Ascending aorta (tissue), 2 donors: Measurements from ENCODE around the gene VSIR. TPM values are rescaled to one million over a fixed set of nuclear protein-coding genes. Genes with fewer than 3 reads are reported as not detected.

Experiments used
- DNase-seq, 2 donors: peaks; one replicate each; pipeline ENCODE4 v3.0.0-alpha.2; 2019; ENCODE audit warnings: low spot score in 2 of 2
- H3K27ac ChIP-seq, 2 donors: fragments of 200-600 bp; sonication (generic); one replicate each; pipeline ENCODE4 v1.5.1; 2016 to 2017; ENCODE audit warnings: mild to moderate bottlenecking in 1 of 2
- H3K27me3 ChIP-seq: fragments of 200-600 bp; sonication (generic); one replicate; pipeline ENCODE4 v1.5.1; 2017
- H3K36me3 ChIP-seq, 2 donors: fragments of 200-600 bp; sonication (generic); one replicate each; pipeline ENCODE4 v1.5.1; 2016
- H3K4me1 ChIP-seq, 2 donors: fragments of 200-600 bp; sonication (generic); one replicate each; pipeline ENCODE4 v1.5.1; 2016 to 2017; ENCODE audit warnings: mild to moderate bottlenecking in 1 of 2
- H3K4me3 ChIP-seq, 2 donors: fragments of 200-600 bp; sonication (generic); one replicate each; pipeline ENCODE4 v1.5.1; 2016 to 2017; ENCODE audit warnings: mild to moderate bottlenecking in 1 of 2
- H3K9me3 ChIP-seq, 2 donors: fragments of 200-600 bp; sonication (generic); one replicate each; pipeline ENCODE4 v1.5.1; 2016
- intact Hi-C: fragments of 100-400 bp; cut with DNase I; formaldehyde crosslinking; loops from one replicate; pipeline ENCODE4 v1.15.1; 2023
- total RNA-seq: library from RNA; depleted of rRNA; stranded (reverse); fragments of >200 nt; gene quantifications from one replicate; pipeline ENCODE4 v1.1.0, GENCODE V29; 2016
- TF ChIP-seq, protein P1 (sequence below), 3 experiments: fragments of 200-600 bp in 2 of 3; fragments of 450-650 bp in 1 of 3; sonication (generic) in 2 of 3; IDR thresholded peaks; one replicate each; pipeline ENCODE4 v1.5.1; 2016 to 2019; ENCODE audit warnings: antibody characterized with exemption in 3 of 3, mild to moderate bottlenecking in 1 of 3, moderate library complexity in 1 of 3

Gene VSIR
- total RNA-seq, 1 donor from 2014 or later: 193 TPM

DNA sequence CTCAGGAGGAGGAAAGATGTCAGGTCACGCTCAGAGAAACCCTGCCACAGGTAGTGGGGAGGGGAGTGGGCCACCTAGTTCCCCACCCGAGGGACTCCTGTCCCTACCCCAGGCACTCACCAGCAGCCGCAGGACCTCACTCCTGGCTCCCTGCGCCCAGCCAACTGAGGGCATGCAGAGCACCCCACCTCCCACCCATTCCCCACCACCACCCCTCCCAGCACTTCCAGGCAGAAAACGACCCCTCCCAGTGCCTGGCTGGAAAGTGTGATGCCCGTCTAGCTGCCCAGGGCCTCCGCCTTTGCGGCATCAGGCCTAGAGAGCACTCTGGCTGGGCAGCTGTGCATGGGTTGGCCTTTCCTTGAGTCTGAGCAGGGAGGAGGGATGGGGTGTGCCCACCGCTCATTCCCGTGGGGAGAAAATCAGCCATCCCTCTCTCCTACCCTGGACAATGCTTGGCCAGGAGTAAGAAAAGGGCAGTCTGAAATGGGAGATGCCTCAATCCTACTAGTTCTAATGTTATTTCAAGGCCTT, 55.1 kb downstream of the VSIR start:
- peaks cover 16 to 40% of the 10 kb centered on the region in 2 donors for H3K4me1 ChIP-seq
- no peaks in the 10 kb centered on the region for H3K9me3 ChIP-seq
- intact Hi-C loops: loop anchor here (10.0 kb wide), 1 partner anchor 177 kb away; no protein-coding TSS in a partner anchor
- H3K4me3 ChIP-seq: no peak overlapping the region
- H3K36me3 ChIP-seq: no peaks in the 10 kb centered on the region
- no peak for DNase-seq
- TF ChIP-seq, protein P1, sequence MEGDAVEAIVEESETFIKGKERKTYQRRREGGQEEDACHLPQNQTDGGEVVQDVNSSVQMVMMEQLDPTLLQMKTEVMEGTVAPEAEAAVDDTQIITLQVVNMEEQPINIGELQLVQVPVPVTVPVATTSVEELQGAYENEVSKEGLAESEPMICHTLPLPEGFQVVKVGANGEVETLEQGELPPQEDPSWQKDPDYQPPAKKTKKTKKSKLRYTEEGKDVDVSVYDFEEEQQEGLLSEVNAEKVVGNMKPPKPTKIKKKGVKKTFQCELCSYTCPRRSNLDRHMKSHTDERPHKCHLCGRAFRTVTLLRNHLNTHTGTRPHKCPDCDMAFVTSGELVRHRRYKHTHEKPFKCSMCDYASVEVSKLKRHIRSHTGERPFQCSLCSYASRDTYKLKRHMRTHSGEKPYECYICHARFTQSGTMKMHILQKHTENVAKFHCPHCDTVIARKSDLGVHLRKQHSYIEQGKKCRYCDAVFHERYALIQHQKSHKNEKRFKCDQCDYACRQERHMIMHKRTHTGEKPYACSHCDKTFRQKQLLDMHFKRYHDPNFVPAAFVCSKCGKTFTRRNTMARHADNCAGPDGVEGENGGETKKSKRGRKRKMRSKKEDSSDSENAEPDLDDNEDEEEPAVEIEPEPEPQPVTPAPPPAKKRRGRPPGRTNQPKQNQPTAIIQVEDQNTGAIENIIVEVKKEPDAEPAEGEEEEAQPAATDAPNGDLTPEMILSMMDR (IDR thresholded peaks at IDR 0.05): no peak
- no peaks in the 10 kb centered on the region for H3K27me3 ChIP-seq
- peak overlapping the region in 1 of 2 donors; percentile 59 for H3K27ac ChIP-seq

GRCh38 chr10:71717551-71717951, 55.8 kb downstream of the VSIR start:
- Histone ChIP-seq H3K4me1 (peaks cover 22 to 46% of the 10 kb centered on the region in 2 donors), H3K9me3 (no peaks in the 10 kb centered on the region), H3K27ac (peak overlapping the region in 1 of 2 donors; percentile 40), H3K27me3 (no peaks in the 10 kb centered on the region), H3K4me3 (no peak overlapping the region), H3K36me3 (no peaks in the 10 kb centered on the region)
- intact Hi-C loops: loop anchor here (10.0 kb wide), 1 partner anchor 177 kb away; no protein-coding TSS in a partner anchor
- TF ChIP-seq, protein P1 (IDR thresholded peaks at IDR 0.05): no peak
- DNase-seq: no peak

- H3K4me1 ChIP-seq: peaks cover 22 to 46% of the 10 kb centered on the region in 2 donors
- intact Hi-C loops: loop anchor here (10.0 kb wide), 1 partner anchor 178 kb away; no protein-coding TSS in a partner anchor
- H3K27ac ChIP-seq: peak overlapping the region in 1 of 2 donors; percentile 40
- H3K36me3 ChIP-seq: no peaks in the 10 kb centered on the region
- H3K9me3 ChIP-seq: no peaks in the 10 kb centered on the region
- no peak for DNase-seq
- TF ChIP-seq, protein P1 (IDR thresholded peaks at IDR 0.05): no peak
- no peaks in the 10 kb centered on the region for H3K27me3 ChIP-seq
- no peak overlapping the region for H3K4me3 ChIP-seq
Measured at GRCh38 chr10:71717056-71717455, 56.3 kb downstream of the VSIR start.

GRCh38 chr10:71716426-71716825, 56.9 kb downstream of the VSIR start:
- Histone ChIP-seq H3K27me3 (no peaks in the 10 kb centered on the region), H3K4me1 (peaks cover 22 to 46% of the 10 kb centered on the region in 2 donors), H3K36me3 (no peaks in the 10 kb centered on the region), H3K27ac (no peak overlapping the region), H3K4me3 (no peak overlapping the region), H3K9me3 (no peaks in the 10 kb centered on the region)
- TF ChIP-seq, protein P1 (IDR thresholded peaks at IDR 0.05): no peak
- no peak for DNase-seq
- intact Hi-C loops: loop anchor here (10.0 kb wide), 1 partner anchor 178 kb away; no protein-coding TSS in a partner anchor

DNA sequence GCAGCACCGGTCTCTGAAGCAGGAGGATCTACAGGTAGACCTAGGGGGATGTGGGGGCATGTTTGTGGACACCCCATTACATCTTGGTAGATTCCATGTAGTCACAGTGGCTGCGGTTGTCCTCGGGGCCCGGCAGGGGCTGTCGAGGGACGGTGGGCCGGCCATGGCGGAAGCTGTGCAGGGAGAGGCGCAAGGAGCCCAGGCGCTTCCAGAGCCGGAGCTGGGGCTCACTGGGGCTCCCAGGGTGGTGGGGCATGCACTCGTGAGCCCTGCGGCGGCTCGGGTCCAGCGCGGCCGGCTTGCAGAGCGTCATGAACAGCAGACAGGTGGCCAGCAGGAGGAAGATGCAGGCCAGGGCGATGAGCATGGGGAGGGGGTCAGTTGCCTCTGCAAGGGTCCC, 57.5 kb downstream of the VSIR start:
- no peaks in the 10 kb centered on the region for H3K36me3 ChIP-seq
- TF ChIP-seq, protein P1 (IDR thresholded peaks at IDR 0.05): no peak
- H3K9me3 ChIP-seq: no peaks in the 10 kb centered on the region
- H3K4me3 ChIP-seq: no peak overlapping the region
- H3K27me3 ChIP-seq: no peaks in the 10 kb centered on the region
- H3K27ac ChIP-seq: no peak overlapping the region
- intact Hi-C loops: loop anchor here (10.0 kb wide), 1 partner anchor 179 kb away; no protein-coding TSS in a partner anchor
- no peak for DNase-seq
- peaks cover 22 to 46% of the 10 kb centered on the region in 2 donors for H3K4me1 ChIP-seq
